SKM-1 treated with dmso at 0.1 percent for 144 hours (cell line): ENCODE data around the gene LAPTM4A.
A peak's percentile ranks its signal among the peaks of the same experiment; 100 is the strongest.
"Not testable (repeated sequence)": the region's sequence is repeated elsewhere in the genome, so short reads cannot be mapped to it uniquely, and the experiment has no call there.

Experiments
- DNase-seq: peaks from one replicate; lab custom pipeline; 2025; ENCODE audit not compliant: unreplicated experiment; lab: John Stamatoyannopoulos, UW

Gene LAPTM4A

DNA sequence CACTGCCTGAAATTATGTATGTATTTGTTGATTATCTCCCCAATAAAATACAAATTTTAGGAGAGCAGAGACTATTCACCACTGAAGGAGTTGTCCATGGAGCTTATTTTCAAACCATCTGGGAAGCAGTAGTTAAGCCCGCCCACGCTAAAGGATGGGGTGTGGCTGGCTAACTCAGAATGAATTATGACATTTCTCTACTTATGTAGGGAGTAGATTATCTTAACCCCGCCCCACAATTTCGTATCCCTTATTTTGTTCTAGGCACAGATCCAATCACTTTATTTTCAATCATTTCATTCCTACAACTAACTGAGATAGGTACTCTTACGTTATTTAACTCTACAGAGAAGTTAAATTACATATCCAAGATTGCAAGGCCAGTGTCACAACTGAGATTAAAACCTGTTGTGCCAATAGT, 1.4 kb upstream of the LAPTM4A start:
- no peak for DNase-seq

DNA sequence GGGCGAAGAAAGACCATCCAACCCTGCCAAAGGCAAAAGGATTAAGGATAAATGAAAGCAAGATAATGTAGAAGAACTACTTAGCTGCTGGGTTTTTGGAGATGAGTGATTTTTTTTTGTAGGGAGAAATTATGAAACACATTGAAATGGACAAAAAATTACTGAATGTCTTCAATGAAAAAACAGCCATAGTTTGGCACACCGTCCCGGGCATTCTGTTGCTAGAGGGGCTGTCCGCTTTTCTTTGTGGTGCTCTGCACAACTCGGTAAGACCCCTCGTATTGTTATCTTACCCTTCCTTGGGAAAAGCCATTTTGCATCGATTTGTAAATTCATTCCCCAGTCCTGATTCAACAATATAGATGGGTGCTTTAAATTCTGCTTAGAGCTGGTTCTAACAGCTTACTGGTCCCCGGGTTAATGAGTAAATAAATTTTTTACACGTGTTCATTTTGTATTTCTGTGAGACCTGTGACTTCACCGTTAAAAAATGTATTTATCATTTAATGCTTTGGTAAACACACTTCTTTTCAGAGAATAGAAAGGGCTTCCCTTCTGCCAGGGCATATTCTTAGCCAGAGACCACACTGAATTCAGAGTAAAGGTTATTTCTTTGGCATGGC, 912 bp upstream of the LAPTM4A start:
- DNase-seq = no peak

DNA sequence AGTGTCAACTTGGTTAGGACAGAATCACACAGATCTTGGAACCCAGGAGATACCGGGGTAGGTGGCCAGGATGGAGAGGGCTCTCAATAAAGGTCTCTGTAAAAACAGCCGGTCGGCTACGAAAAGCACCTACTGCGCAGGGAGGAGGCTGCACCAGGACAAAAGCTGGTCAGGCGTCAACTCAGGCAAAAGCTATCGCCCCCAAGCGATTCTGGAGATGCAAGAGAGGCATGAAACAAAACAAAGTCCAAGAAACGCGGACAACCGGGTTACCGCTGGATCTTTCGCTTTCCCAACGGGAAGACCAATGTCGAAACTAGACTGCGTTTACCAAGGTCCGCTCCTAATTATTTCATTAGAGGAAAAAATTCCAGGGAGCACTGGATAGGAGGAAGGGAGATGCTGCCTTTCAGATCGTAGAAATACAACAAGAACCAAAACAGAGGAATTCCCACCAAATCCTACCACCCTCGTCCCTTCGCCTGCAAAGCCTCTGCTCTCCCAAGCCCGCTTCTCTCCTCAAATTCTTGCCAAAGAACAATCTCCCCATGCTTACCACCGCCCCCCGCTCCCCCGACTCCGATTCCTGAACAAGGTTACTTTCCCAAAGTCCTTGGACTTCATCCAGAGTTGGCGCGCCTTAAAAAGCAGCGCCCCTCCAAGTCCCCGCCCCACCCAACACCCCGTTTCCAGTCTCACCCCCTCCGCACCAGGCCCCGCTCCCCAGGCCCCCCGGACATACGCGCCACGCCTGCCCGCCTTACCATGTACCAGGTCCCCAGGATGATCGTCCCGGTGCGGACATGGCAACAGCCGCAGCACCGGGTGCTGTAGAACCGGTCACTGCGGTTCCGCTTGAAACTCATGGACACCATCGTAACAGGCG, 539 bp downstream of the LAPTM4A start:
- peak; percentile 36 for DNase-seq

DNA sequence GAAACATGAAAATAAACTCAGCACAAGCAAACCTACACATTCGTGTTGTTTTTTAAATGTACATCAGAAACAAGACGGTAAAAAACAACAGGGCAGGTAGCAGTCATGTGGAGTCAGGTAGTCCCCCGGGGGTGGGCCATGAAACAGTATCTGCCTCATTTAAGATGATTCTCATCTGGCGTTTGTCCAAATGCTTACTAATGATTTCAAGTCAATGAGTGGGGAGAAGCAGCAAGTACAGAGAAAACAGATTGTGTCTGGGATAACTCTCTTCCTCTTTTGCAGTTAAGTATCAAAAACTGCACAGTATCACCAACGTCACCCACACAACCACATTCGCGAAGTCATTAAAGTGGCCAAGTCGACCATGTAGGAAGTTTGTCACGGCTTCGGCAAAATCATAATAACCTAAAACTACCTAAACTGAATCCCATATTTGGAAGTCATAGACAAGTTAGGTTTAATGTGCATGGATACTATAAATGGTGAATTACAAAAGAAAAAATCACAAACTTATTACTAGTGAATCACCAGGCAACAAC, 1.3 kb downstream of the LAPTM4A start:
- DNase-seq = peak; percentile 62

DNA sequence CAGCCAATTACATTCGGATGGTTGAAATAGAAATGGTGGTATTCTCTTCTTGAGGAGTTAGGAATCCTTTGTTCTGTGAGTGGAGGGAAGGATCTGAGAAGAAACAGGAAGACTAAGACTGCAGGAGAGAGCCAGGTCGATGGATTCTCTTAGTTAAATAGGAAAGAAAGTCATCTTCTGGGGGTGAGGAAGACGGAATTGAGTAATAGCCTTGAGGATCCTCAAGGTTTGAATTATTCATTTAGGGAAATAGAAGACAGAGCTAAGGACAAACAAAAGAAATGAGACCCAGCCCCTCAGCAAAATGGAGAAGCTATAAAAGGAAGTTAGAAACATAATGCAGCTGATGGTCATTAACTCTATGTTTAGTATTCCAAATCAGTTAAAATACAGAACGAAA, 1.8 kb downstream of the LAPTM4A start:
- DNase-seq = peak; percentile 49

DNA sequence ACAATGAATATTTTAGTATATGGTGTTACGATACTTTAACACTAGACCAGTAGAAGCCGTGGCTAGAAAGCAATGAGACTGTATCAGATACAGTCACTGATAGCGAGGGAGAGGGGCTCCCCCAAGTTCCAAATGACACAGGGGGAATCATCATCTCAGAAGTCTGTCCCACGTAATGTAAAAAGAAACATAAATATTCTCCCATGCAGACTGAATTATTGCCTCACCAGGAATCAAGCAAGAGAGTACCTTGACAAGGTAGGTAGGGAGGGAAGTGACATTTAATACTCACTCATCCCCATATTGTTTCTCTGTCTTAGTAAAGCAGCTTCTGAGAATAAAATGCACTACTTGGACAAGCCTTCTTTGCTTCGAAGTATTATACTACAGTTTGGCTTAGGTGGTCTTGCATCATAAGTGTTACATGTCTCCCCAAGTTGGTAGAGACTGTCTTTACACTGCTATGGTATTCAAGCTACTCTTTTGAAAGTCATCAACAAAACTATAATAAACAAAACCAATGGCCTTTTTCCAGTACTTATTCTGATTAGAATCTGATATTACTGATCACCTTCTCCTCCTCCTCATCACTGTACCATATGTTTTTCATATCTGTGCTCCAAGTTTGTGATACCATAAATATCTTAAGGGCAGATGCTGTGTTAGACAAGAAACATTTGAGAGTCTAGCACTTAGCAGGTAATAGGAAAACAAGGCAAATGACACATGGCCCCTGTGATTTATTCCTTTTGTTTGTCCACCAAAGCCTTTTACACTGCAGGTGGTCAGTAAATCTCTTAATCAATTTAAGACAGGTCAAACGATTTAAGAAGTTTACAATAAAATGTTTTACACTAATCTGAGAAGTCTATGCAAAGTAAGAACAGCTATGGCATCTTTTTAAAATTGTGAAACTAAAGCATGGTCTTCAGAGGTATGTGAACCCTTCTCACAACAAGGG, 2.7 kb downstream of the LAPTM4A start:
- no peak for DNase-seq

DNA sequence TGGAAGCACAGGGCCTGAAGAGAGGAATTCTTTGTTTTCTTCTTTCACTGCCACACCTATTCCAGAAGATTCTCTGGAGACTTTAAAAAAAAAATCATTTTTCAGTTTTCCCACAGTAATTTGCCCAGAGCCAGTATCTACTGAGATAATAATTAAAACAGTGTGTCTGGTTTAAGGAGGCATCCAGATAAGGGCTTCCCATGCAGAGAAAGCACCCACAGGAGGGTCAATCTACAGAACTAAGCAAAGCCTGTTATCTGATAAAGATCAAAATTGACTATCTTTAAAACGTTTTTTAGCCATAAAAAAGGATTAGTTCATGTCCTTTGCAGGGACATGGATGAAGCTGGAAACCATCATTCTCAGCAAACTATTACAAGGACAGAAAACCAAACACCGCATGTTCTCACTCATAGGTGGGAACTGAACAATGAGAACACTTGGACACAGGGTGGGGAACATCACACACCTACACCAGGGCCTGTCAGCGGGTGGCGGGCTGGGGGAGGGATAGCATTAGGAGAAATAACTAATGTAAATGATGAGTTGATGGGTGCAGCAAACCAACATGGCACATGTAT, 5.6 kb downstream of the LAPTM4A start:
- DNase-seq = not testable (repeated sequence)

DNA sequence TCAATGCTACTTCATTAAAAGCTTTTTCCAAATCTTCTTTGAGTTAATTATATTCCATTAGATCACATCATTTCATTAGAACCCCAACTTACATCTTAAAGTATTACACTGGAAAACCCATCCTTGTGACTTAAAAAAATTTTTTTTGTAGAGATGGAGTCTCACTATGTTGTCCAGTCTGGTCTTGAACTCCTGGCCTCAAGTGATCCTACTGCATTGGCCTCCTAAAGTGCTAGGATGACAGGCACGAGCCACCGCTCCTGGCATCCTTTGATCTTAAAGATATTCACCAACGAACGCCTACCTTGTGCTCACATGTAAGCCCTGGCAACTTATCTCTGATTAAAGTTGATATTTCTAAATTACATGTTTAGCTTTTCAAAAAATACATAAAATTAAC, 6.7 kb downstream of the LAPTM4A start:
- DNase-seq = no peak

DNA sequence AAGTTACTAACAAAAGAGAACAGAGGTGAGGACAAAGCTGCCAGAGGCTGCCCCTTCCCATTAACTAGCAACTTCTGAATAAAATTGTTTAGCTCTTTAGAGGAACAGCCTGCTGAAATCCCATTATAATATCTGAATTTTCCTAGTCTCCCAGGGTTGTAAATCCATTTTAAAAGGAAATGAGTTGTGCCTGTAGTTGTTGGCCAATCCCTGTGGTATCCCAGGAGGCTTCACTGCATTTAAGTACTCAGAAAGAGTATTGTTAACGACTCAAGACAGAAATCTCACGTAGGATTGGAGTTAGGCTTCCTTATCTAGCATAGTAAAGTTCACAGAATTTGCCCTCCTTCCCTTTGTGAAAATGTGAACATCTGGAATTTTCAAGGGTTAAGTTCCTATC, 8.9 kb downstream of the LAPTM4A start:
- no peak for DNase-seq

DNA sequence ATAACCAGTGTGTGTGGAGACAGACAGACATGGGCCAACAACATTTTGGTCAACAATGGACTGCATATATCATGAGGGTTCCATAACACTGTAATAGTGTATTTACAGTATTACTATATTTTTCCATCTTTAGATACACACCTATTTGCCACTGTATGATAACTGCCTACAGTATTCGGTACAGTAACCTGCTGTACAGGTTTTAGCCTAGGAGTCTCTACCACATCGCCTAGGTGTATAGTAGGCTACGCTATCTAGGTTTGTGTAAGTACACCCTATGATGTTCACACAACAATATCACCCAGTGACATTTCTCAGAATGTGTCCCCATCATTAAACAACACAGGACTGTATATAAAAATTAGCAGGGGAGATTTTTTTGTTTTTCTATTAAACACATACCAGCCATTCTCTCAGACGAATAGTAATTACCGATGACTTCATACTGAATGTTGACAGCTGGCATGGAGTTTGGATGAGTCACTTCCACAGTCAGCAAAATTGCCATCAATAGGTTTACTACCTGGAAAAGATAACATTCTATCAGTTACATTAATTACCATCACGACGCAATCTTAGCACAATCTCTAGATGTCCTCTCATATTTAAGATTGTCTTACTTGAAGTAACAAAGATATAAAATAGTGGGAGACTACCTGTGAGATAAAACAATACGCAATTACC, 10.8 kb downstream of the LAPTM4A start:
- no peak for DNase-seq

DNA sequence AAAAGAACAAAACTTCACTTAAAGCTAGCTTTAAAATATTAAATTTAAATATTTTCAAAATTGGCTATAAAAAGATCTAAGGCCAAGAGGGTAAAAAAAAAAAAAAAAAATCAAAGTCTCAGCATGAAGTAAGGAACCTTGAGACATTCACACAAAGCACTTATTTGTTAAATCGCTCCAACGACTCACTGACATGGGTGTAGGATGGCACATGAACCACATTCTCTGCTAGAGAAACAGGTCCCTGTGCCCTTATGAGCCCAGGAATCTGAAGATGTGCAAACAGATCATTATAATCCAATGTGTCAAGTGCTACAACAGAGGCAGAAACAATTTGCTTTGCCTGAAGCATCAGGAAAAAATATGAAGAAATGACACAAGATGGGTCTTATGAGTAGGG, 13.8 kb downstream of the LAPTM4A start:
- no peak for DNase-seq

DNA sequence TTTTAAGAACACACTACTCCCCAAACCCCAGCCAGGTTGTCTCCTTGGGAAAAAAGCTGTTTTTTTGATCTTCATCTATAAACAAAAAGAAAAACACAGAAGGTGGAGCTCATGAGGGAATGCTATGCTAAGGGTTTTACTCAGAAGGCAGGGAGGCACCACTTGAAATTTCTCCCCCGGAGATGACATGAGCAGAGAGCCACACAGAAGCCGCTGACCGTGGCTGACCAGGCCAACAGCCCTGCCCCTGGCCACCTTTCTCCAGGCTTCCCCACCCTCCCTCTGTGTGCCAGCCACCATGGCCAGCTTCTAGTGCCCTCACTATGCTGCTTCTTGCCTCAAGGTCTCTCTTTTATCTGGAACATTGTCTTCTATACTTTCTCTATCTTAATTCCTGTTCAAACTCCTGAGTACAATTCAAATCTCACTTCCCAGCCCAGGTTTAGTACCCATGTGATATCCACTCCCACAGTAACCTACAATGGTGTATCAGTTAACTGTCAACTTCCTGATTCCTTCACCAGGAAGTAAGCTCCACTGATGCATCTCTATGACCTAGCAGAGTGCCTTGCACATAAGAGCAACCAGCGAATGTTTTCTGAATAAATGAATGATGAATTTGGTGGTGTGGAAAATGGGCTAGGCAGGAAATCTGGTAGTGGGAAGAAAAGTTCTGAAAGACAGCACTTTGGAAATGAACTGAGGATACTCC, 15.3 kb downstream of the LAPTM4A start:
- no peak for DNase-seq

DNA sequence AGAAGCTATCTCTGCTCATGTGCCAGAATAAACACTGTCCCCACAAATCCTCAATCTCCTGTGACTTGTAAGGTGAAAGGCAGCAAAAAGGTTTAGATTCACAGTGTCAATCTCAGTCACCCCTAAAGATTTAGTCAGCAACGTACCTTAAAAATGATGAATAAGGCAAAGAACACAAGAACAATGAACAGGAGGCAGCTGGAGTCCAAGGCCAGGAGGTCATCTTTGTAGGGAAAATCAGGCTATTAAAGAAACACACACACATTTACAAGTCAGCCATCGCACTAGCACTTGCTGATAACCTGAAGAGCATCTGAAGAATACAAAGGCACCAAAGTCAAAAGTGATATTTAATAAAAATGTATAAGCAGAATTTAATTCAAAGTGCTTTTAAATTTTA, 16.6 kb downstream of the LAPTM4A start:
- DNase-seq = no peak

DNA sequence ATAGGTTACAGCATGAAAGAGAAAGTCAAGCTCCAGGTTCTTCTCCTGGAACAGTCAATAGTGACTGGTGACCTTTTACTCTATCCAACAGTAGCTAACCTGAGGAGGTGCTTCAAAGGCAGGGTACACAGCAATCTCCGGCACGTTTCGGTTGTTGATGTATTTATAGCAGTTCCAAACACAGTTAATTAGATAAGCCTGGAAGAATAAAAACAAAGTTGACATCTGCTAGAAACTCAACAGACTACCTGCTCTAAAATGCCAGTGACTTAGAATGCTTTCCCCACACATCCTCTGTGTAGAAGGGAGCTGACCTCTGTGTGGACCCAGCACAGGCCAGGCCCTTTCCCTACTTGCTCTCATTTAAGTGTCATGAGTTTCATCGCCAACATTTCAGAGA, 17.2 kb downstream of the LAPTM4A start:
- DNase-seq = no peak

DNA sequence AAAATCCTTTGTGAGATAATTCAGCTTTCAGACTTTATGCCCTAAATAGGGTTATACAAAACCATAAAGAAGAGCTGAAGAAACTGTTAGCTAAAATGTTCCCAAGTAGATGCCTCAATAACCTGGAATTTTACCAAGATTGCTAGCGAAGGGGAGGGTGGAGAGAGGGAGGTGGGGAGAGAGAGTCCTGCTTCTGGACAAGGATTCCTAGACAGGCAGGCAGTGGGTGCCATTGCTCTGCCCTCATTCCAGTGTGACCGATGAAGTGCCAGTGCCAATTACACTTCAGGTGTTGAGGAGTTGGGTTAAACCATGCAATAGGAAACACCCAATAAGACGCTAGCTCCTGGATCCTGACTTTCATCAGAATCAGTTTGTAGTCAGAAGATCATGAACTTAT, 18.1 kb downstream of the LAPTM4A start:
- no peak for DNase-seq

DNA sequence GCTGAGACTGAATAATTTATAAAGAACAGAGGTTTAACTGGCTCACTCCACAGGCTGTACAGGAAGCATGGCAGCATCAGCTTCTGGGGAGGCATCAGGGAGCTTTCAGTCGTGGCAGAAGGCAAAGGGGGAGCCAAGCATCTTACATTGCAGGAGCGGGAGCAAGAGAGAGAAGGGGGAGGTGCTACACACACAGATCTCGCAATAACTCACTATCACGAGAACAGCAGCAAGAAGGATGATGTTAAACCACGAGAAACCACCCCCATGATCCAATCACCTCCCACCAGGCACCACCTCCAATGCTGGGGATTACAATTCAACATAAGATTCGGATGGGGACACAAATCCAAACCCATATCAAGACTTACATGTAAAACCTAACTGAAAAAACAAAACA, 21.2 kb downstream of the LAPTM4A start:
- DNase-seq = no peak

DNA sequence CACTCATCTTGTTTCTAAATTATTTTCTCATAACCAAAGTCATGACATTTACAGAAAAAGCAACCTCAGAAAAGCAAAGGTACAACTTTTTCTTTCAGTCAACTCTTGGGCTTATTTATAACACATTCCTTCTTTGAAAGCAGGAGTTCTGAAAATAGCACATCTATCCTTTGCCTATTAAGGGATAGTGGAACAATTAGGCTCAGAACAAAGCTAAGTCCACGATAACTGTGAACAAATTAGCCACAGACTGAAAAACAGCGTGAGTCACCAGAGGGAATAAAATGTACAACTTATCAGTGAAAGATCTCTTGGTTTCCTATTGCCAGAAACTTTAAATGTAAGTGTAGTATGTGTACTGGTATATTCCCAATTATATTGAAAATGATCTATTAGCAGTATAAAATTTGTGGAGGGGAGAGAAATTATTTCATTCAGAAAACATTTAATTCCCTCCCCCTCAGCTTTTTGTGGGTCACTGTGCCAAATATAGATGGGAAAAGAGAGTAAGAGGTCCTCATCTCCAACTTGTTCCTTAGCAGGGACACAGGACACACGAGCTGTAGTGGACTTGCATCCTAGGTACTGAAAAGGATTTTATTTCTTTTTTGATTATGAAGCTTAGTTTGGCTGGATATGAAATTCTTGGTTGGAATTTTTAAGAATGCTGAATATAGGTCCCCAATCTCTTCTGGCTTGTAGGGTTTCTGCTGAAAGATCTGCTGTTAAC, 23.6 kb downstream of the LAPTM4A start:
- DNase-seq = no peak

DNA sequence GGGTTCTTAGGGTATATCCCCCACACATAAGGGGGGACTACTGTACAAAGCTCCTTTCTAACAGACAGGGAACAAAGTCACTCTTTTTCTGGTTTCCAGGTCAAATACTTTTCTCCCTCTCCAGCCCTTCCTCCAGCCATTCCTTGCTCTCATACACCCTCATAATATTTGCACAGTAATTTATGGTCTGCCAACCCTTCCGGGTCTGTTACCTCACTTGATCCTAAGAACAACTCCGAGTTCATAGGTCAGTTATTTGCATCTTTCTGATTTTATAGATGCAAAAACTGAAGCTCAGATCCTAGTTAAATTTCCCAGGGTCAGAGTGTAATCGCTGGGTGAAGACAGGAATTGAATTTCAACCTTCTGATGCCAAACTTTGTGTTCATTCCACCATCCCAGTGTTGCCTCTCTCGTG, 24.2 kb downstream of the LAPTM4A start:
- DNase-seq = no peak
